ENCODE data around the gene EGR1.

Gene EGR1

DNA sequence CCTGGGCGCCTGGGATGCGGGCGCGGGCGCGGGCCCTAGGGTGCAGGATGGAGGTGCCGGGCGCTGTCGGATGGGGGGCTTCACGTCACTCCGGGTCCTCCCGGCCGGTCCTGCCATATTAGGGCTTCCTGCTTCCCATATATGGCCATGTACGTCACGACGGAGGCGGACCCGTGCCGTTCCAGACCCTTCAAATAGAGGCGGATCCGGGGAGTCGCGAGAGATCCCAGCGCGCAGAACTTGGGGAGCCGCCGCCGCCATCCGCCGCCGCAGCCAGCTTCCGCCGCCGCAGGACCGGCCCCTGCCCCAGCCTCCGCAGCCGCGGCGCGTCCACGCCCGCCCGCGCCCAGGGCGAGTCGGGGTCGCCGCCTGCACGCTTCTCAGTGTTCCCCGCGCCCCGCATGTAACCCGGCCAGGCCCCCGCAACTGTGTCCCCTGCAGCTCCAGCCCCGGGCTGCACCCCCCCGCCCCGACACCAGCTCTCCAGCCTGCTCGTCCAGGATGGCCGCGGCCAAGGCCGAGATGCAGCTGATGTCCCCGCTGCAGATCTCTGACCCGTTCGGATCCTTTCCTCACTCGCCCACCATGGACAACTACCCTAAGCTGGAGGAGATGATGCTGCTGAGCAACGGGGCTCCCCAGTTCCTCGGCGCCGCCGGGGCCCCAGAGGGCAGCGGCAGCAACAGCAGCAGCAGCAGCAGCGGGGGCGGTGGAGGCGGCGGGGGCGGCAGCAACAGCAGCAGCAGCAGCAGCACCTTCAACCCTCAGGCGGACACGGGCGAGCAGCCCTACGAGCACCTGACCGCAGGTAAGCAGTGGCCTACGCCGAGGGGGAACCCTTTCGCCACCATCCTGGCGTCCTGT lies at the start of gene EGR1:
TSS of gene EGR1 (plus strand) at position 219 of the 864 bp plus-strand sequence. CDS start at position 502, 283 bp downstream.
- peak; percentile 88 for DNase-seq (ENCODE audit: low spot score)

GRCh38 chr5:138418444-138418843 lies 46.8 kb upstream of the EGR1 start:
- no peak for DNase-seq (ENCODE audit: low spot score)

DNA sequence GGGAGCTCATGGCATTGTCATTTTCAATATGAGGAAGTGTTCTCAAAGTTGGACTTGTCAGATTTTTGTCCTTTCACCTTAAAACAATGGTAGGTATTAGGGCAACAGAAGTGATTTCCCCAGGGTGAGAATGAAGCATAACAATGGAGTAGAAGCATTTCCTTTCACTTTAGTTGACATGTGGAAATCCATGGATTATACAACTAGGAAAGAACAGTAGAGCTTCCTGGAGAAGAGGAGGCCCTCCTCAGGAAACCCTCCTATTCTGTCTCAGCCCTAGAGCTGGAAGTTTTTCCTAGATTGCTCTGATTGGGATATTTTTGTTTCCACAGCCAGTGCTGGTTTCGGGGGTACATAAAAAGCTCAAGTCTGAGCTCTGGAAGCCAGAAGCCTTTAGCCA lies 40.2 kb upstream of the EGR1 start:
- no peak for DNase-seq (ENCODE audit: low spot score)

DNA sequence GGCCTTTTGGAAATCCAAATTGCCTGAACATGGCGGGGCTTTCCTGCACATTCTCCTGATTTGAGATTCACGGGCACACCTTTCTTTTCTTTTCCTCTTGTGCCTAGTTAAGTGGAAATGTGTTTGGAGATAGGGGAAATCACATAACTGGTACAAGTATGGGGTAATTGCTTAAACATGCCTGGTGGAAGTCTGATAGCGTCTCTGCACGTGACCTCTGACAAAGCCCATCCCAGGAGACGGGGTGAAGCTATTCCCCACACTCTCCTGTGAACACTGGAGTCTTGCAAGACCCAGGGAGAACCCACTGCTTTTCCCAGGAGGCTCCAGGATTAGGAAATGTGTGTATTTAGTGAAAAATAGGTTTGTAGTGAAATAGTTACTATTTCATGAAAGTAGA lies 29.3 kb upstream of the EGR1 start:
- no peak for DNase-seq (ENCODE audit: low spot score)

DNA sequence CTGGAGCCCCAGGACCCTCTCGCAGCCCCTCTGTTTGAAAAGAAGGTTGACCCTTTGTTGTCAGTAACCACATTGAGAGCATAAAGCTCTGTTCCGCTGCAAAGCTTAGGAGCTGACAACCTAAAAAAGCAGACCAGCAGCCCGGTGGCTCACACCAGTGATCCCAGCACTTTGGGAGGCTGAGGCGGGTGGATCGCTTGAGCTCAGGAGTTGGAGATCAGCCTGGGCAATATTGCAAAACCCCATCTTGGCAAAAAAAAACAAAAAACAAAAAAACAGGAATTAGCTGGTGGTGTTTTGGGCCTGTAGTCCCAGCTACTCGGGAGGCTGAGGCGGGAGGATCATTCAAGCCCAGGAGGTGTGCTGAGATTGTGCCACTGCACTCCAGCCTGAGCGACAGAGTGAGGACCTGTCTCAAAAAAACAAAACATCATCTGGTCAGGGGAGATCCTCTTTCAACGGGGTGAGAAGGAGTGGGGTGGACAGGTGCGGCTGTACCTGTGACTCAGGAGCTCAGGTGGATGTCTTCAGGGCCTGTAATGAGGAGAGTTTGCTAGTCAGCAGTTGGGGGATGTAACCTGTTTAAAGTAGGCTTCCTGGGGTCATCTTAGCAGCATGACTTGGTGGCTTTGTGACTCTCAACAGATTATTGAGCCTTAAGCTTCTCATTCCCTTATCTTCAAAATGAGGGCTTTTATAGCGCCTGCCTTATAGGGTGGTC lies 27.1 kb upstream of the EGR1 start:
- no peak for DNase-seq (ENCODE audit: low spot score)

DNA sequence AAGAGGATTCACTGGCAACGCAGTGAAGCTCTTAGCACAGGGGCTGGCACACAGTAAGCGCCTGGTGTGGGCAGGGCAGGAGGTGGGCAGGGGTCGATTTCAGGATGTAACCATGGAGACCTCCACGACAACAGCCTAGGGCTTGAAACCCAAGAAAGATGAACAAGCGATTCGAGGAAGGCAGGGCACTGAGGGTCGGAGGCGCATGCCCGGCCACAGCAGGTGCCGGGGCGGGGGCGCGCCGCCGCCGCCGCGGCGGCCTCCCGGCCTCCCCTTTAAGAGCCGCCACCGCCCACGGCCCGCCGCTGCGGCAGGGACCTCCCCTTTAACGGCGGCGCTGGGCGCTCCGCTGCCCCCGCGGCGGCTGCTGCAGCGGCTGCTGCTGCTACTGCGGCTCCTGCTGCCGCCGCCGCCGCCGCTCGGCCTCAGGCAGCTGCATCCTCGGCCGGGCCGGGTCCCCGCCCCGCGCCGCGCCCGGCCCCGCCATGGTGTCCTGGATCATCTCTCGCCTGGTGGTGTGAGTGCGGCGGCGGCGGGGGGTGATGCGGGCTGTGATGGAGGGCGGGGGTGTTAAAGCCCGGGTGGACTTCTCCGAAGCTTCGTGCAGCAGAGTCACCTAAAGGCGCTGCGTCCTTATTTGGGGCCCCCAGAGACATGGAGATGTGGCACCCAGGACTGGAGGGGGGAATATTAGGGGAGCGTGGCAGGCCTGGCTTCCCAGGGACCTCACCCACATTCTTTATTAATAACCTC lies 26.4 kb upstream of the EGR1 start, which contains the start of gene REEP2:
TSS of gene REEP2 (plus strand) at position 334 of the 753 bp plus-strand sequence. CDS start at position 486, 152 bp downstream.
- DNase-seq (ENCODE audit: low spot score) = peak; percentile 36

DNA sequence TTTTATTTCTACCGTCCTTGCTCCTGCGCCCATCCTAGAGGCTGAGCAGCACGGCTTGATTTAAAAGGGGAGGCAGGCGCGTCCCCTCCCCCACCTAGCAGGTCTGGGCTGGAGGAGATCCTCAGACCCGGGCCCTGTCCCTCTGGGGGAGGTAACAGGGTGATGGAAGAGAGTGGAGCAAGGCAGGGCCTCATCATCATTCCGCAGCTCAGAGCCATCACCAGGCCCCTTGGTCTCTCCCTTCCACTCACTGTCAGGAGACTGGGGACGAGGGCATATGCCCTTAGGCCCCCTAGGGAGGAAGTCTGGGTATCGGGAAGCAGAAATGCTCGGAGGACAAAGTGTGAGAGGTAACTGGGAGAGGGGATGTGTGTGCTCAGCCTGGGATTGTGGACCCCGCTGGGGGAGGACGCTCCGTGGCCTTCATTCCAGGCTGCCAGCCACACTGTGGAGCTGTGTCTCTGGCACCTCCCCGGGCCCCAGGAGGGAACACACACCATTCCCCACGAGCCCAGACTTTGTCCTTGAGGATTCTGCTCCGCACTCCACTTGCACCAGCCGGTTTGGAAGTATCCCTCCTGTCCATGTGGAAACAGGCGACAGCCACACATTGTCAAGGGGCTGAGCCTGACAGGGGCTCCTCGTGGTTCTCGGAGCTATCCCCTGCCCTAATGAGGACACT lies 25.7 kb upstream of the EGR1 start:
- DNase-seq (ENCODE audit: low spot score) = no peak

- DNase-seq (ENCODE audit: low spot score) = no peak
Measured at GRCh38 chr5:138440159-138441073, 24.9 kb upstream of the EGR1 start.

DNA sequence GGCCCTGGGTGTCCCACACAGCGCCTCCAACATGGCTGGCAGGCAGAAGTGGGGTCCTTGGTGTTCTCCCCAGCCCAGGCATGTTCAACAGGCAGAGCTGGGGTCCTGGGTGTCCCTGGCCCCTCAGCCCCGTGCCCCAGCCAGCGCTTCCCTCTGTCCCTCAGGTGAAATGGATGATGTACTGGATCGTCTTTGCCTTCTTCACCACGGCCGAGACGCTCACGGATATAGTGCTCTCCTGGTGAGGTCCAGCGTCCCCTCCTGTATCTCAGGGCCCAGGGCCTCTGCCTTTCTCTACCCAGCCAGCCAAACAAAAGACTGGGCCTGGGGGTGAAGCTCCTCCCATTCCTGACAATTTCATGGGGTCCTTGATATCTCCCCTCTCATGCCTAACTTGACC lies 24.1 kb upstream of the EGR1 start:
- no peak for DNase-seq (ENCODE audit: low spot score)

DNA sequence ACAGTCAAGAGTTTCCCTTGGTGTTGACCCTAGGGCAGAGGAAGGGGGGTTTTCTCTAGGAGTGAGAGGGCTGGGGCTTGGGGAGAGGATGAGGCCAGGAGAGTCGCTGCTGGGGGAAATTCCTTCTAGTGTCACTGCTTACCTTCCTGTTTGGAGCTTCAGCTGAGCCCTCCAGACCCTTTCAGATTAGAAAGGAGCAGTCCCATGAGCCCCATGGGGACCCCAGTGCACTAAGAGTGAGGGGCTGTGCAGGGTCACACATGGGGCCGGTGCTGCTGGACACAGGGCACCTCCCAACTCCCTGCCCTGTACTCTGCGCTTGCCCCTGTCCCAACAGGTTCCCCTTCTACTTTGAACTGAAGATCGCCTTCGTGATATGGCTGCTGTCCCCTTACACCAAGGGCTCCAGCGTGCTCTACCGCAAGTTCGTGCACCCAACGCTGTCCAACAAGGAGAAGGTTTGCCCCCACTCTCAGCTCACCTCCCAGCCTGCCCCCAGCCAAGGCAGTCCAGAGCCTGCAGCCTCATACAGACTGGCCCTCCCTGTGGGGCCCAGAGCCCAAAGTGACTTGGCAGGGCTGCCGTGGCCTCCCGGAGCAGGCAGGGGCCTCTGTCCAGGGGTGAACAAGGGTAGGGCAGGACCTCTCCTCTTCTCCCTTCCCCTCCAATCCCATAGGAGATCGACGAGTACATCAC lies 21.1 kb upstream of the EGR1 start:
- DNase-seq (ENCODE audit: low spot score) = no peak

GRCh38 chr5:138444774-138445546 lies 20.3 kb upstream of the EGR1 start:
- no peak for DNase-seq (ENCODE audit: low spot score)

- no peak for DNase-seq (ENCODE audit: low spot score)
Measured at GRCh38 chr5:138445547-138446271, 19.6 kb upstream of the EGR1 start.

GRCh38 chr5:138448070-138448469 lies 17.2 kb upstream of the EGR1 start:
- DNase-seq (ENCODE audit: low spot score) = no peak

DNA sequence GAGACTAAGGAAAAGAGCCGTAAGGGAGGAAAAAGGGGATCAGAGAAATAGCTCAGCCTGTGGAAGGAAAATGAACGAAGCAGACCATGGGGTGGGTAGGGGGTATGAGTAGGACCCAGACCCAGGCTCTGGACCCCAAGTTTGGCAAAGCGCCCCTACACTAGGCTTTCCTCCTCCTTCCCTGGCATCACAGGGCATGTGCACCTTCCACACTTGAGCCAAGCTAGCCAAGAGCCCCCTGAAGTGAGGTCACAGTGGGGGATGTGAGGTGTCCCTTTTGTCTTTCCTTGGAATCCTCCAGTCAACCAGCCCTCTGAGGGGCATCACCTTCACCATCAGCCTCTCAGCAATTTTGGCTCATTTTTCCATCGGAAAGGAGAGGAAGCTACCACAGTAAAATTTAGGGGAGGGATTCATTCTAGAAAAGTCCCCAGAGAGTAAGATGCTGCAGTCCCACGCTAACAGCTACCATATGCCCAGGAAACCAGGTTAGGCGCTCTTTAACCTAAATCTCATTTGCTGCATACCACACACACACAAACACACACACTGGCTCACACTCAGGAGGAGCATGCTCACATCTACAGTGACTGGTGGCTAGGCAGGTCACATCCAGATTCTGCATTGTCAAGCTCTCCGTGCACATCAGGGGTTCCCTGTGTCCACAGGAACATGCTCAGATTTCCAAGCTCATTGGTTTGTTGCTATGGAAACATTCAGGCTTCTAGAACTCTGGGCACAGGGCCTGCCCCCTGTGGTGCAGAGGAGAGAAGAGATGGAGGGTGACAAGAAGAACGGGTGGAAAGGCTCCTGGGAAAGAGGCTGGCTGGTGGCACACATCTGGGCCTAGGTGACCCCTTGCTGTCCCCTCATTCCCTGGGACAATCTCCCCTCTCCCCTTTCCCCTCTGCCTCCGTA lies 16.5 kb upstream of the EGR1 start:
- DNase-seq (ENCODE audit: low spot score) = no peak

DNA sequence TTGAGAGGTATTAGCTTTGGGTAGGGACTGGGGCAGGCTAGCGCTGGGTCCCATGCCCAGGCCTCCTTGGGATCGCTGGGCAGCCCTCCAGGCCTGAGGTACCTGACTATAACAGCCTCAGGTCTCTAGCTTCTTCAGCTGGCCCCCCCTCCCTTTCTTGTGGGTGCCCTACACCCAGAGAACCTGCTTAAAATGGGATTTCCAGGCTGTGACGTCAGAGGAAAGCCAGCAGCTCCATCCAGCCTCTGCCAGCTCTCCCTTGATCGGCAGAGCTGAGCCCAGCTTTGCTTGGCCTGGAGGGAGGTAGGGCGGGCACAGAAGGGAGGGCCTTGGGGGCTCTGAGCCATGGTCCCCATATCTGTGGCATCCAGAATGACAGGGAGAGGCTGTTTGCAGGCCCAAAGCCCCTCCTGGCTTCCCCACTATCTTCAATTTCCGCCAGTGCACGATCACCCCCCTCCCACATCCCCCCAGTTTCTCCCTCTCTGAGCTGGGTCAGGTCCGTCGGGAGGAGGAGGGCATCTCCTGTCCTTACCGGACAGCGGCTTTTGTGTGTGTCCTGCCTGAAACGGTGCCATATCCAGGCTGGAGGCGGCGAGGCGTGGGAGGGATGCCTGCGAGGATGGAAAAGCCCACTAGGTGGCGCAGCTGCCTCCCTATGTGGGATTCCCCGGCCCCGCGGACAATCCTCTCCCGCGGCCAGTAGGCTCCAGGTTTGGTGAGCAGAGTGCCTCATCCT lies 15.6 kb upstream of the EGR1 start:
- peak; percentile 79 for DNase-seq (ENCODE audit: low spot score)

DNA sequence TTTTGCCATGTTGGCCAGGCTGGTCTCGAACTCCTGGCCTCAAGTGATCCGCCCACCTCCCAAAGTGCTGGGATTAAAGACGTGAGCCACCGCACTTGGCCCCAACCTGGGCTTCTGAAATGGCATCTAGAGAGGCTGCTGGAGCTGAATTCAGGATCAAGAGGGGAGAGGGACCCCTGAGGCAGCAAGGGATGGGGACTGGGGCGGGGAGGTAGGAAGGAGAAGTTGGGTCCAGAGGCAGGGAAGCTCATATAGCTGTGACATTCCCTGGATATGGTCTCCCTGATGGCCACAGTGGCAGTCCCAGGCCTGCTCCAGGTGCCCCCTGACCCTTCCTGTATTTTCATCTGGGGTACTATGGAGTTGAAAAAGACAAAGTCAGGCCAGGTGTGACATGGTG lies 14.3 kb upstream of the EGR1 start:
- no peak for DNase-seq (ENCODE audit: low spot score)

- DNase-seq (ENCODE audit: low spot score) = no peak
Measured at GRCh38 chr5:138452720-138453119, 12.6 kb upstream of the EGR1 start.
